Ascending aorta (tissue), 2 donors: Measurements from ENCODE around the gene ACKR4. TPM values are rescaled to one million over a fixed set of nuclear protein-coding genes. Genes with fewer than 3 reads are reported as not detected.
"Not testable (repeated sequence)": the region's sequence is repeated elsewhere in the genome, so short reads cannot be mapped to it uniquely, and the experiment has no call there.

ENCODE experiments used
- DNase-seq, 2 donors: peaks; one replicate each; pipeline ENCODE4 v3.0.0-alpha.2; 2019; ENCODE audit warnings: low spot score in 2 of 2
- H3K27ac ChIP-seq, 2 donors: fragments of 200-600 bp; sonication (generic); one replicate each; pipeline ENCODE4 v1.5.1; 2016 to 2017; ENCODE audit warnings: mild to moderate bottlenecking in 1 of 2
- H3K27me3 ChIP-seq: fragments of 200-600 bp; sonication (generic); one replicate; pipeline ENCODE4 v1.5.1; 2017
- H3K36me3 ChIP-seq, 2 donors: fragments of 200-600 bp; sonication (generic); one replicate each; pipeline ENCODE4 v1.5.1; 2016
- H3K4me1 ChIP-seq, 2 donors: fragments of 200-600 bp; sonication (generic); one replicate each; pipeline ENCODE4 v1.5.1; 2016 to 2017; ENCODE audit warnings: mild to moderate bottlenecking in 1 of 2
- H3K4me3 ChIP-seq, 2 donors: fragments of 200-600 bp; sonication (generic); one replicate each; pipeline ENCODE4 v1.5.1; 2016 to 2017; ENCODE audit warnings: mild to moderate bottlenecking in 1 of 2
- H3K9me3 ChIP-seq, 2 donors: fragments of 200-600 bp; sonication (generic); one replicate each; pipeline ENCODE4 v1.5.1; 2016
- CTCF ChIP-seq, 3 experiments: fragments of 200-600 bp in 2 of 3; fragments of 450-650 bp in 1 of 3; sonication (generic) in 2 of 3; IDR thresholded peaks; one replicate each; pipeline ENCODE4 v1.5.1; 2016 to 2019; ENCODE audit warnings: antibody characterized with exemption in 3 of 3, mild to moderate bottlenecking in 1 of 3, moderate library complexity in 1 of 3
- intact Hi-C: fragments of 100-400 bp; cut with DNase I; formaldehyde crosslinking; loops from one replicate; pipeline ENCODE4 v1.15.1; 2023
- total RNA-seq: library from RNA; depleted of rRNA; stranded (reverse); fragments of >200 nt; gene quantifications from one replicate; pipeline ENCODE4 v1.1.0, GENCODE V29; 2016

Gene ACKR4
- total RNA-seq, 1 donor from 2014 or later: 12.8 TPM

DNA sequence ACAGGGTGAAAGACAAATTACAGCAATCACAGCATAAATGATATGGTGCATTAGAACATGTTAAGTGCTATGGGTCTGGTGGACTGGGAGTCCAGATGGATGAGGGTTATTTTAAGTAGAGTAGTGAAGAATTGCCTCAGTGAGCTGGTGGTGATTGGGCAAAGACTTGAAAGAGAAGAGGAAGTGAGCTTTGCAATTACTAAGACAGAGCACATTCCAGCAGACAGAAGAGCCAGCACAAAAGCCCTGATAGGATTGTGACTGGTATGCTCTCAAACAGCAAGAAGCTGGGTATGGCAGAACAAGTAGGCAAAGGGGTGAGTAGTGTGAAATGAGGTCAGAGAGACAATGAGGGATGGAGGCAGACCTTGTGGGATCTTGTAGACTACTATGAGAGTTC lies 2.1 kb upstream of the ACKR4 start:
- intact Hi-C loops: no loop called here
- Histone ChIP-seq H3K9me3 (no peaks in the 10 kb centered on the region), H3K4me3 (no peak overlapping the region), H3K27me3 (no peaks in the 10 kb centered on the region), H3K4me1 (peaks cover 0 to 21% of the 10 kb centered on the region in 2 donors), H3K27ac (peak overlapping the region in 1 of 2 donors; percentile 18), H3K36me3 (peaks cover 0 to under 1% of the 10 kb centered on the region in 2 donors)
- no peak for TF ChIP-seq CTCF (IDR thresholded peaks at IDR 0.05)
- no peak for DNase-seq

DNA sequence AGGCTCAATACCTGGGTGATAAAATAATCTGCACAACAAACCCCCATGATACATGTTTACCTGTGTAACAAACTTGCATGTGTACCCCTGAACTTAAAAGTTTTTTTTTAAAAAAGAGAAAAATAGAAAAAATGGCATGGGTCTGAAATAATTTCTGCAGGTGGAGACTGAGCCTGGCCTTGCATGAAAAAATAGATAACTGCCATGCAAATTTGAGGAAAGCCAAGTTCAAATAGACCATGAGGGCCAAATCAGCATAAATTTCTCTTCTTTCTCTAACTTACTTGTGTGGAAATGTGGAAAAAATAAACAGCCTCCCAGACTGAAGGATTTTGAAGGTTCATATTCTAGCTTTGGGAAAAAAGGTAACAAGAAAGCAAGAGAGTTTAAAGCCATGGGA lies 744 bp upstream of the ACKR4 start:
- no peak for DNase-seq
- intact Hi-C loops: no loop called here
- Histone ChIP-seq H3K4me3 (no peak overlapping the region), H3K4me1 (peaks cover 0 to 21% of the 10 kb centered on the region in 2 donors), H3K27ac (peak overlapping the region in 1 of 2 donors; percentile 24), H3K27me3 (no peaks in the 10 kb centered on the region), H3K9me3 (no peaks in the 10 kb centered on the region), H3K36me3 (peaks cover 0 to 3% of the 10 kb centered on the region in 2 donors)
- TF ChIP-seq CTCF (IDR thresholded peaks at IDR 0.05): no peak

DNA sequence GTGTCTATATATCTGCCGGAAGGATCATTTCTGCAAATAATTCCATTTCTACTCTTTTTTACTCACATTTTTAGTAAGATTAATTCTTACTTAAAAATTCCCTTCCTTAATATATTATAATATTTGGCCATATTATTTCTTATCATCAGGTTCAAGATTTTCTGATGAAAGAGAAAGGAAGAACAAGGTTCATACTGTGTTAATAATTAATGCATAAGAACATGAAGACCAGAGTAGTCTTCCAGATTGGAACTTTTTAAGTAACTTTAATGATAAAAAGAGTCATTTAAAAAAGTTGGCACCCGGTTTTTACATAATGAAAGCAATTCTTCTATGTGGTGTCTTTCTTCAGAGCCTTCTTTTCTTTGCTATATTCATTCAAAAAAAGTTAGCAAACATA lies 590 bp downstream of the ACKR4 start:
- TF ChIP-seq CTCF (IDR thresholded peaks at IDR 0.05): no peak
- Histone ChIP-seq H3K9me3 (no peaks in the 10 kb centered on the region), H3K36me3 (peaks cover 3 to 4% of the 10 kb centered on the region in 2 donors), H3K27ac (peak overlapping the region; percentile 24 to 31), H3K27me3 (no peaks in the 10 kb centered on the region), H3K4me3 (peak overlapping the region; percentile 29 to 58), H3K4me1 (peaks cover 0 to 16% of the 10 kb centered on the region in 2 donors)
- no peak for DNase-seq
- intact Hi-C loops: no loop called here

DNA sequence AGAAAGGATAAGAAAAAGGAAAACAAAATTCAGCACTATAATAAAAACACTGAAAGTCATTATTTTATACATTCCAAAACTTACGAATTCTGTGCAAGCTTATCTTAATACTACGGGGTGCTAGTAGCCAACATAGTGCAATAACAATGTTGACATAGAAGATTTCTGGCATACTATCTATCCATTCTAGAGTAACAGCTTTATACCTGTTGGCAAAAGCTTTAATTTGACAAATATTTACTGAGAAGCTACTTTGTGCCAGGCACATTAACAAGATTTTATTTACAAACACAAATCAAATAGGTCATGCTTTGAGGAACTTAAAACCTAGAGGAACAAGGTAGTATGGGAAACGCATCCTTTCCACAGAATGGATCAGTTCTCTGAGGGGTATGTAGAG lies 1.1 kb downstream of the ACKR4 start:
- TF ChIP-seq CTCF (IDR thresholded peaks at IDR 0.05): no peak
- Histone ChIP-seq H3K36me3 (peaks cover 7% of the 10 kb centered on the region in 2 donors), H3K9me3 (no peaks in the 10 kb centered on the region), H3K4me3 (peak overlapping the region; percentile 29 to 58), H3K4me1 (peaks cover 0 to 13% of the 10 kb centered on the region in 2 donors), H3K27ac (peak overlapping the region; percentile 24 to 31), H3K27me3 (no peaks in the 10 kb centered on the region)
- DNase-seq: no peak
- intact Hi-C loops: no loop called here

- H3K36me3 ChIP-seq, H3K27me3 ChIP-seq, H3K4me3 ChIP-seq, DNase-seq, H3K27ac ChIP-seq, intact Hi-C loops, H3K9me3 ChIP-seq: not testable (repeated sequence)
- peaks cover 2 to 26% of the 10 kb centered on the region in 2 donors for H3K4me1 ChIP-seq
Measured at GRCh38 chr3:132600614-132601013, 3.5 kb downstream of the ACKR4 start.

- no peak for TF ChIP-seq CTCF (IDR thresholded peaks at IDR 0.05)
- H3K27ac ChIP-seq: peak overlapping the region; percentile 82 to 85
- H3K36me3 ChIP-seq: peaks cover 4 to 7% of the 10 kb centered on the region in 2 donors
- H3K4me3 ChIP-seq: no peak overlapping the region
- H3K27me3 ChIP-seq: no peaks in the 10 kb centered on the region
- no peak for DNase-seq
- H3K9me3 ChIP-seq: peaks cover 5 to 30% of the 10 kb centered on the region in 2 donors
- intact Hi-C loops: loop anchor here (5.0 kb wide), 1 partner anchor 33 kb away; no protein-coding TSS in a partner anchor
- H3K4me1 ChIP-seq: peaks cover 5 to 33% of the 10 kb centered on the region in 2 donors
Measured at GRCh38 chr3:132605374-132605792, 8.3 kb downstream of the ACKR4 start.
